ENCODE measurements around the gene GAB4.
A peak's percentile ranks its signal among the peaks of the same experiment; 100 is the strongest.
"Not testable (repeated sequence)": the region's sequence is repeated elsewhere in the genome, so short reads cannot be mapped to it uniquely, and the experiment has no call there.

The GAB4 gene

GRCh38 chr22:16959345-16959930 is 48.6 kb downstream of the GAB4 start:
- DNase-seq (ENCODE audit: low read depth in 2 of 2) = no peak

- no peak for DNase-seq (ENCODE audit: low read depth in 2 of 2)
These were observed 49.5 kb downstream of the GAB4 start for GRCh38 chr22:16958475-16958874.

GRCh38 chr22:16957781-16958180 is 50.2 kb downstream of the GAB4 start:
- DNase-seq (ENCODE audit: low read depth in 2 of 2) = no peak

- no peak for DNase-seq (ENCODE audit: low read depth in 2 of 2)
These were observed 51.7 kb downstream of the GAB4 start for GRCh38 chr22:16956290-16956689.

GRCh38 chr22:16955678-16956210 is 52.3 kb downstream of the GAB4 start:
- no peak for DNase-seq (ENCODE audit: low read depth in 2 of 2)

- DNase-seq (ENCODE audit: low read depth in 2 of 2) = no peak
These were observed 52.9 kb downstream of the GAB4 start for GRCh38 chr22:16955081-16955480.

- DNase-seq (ENCODE audit: low read depth in 2 of 2) = no peak
These were observed 54.0 kb downstream of the GAB4 start for GRCh38 chr22:16954060-16954403.

GRCh38 chr22:16953206-16954059 is 54.6 kb downstream of the GAB4 start:
- DNase-seq (ENCODE audit: low read depth in 2 of 2) = no peak

- DNase-seq (ENCODE audit: low read depth in 2 of 2) = no peak
These were observed 58.5 kb downstream of the GAB4 start for GRCh38 chr22:16949561-16949960.

- DNase-seq (ENCODE audit: low read depth in 2 of 2) = no peak
These were observed 70.2 kb downstream of the GAB4 start for GRCh38 chr22:16937811-16938210.

GRCh38 chr22:16937209-16937608 is 70.8 kb downstream of the GAB4 start:
- DNase-seq (ENCODE audit: low read depth in 2 of 2) = not testable (repeated sequence)

GRCh38 chr22:16936625-16937024 is 71.4 kb downstream of the GAB4 start:
- no peak for DNase-seq (ENCODE audit: low read depth in 2 of 2)

GRCh38 chr22:16935209-16935608 is 72.8 kb downstream of the GAB4 start:
- DNase-seq (ENCODE audit: low read depth in 2 of 2) = no peak

- DNase-seq (ENCODE audit: low read depth in 2 of 2) = no peak
These were observed 74.4 kb downstream of the GAB4 start for GRCh38 chr22:16933291-16934282.

GRCh38 chr22:16932577-16932976 is 75.4 kb downstream of the GAB4 start:
- no peak for DNase-seq (ENCODE audit: low read depth in 2 of 2)

- DNase-seq (ENCODE audit: low read depth in 2 of 2) = no peak
These were observed 82.5 kb downstream of the GAB4 start for GRCh38 chr22:16925407-16925966.

- no peak for DNase-seq (ENCODE audit: low read depth in 2 of 2)
These were observed 85.3 kb downstream of the GAB4 start for GRCh38 chr22:16922706-16923105.

GRCh38 chr22:16922076-16922475 is 85.9 kb downstream of the GAB4 start:
- no peak for DNase-seq (ENCODE audit: low read depth in 2 of 2)

GRCh38 chr22:16917144-16918003 is 90.6 kb downstream of the GAB4 start:
- peak; percentile 24 to 54 for DNase-seq (ENCODE audit: low read depth in 2 of 2)

GRCh38 chr22:16915701-16916100 is 92.3 kb downstream of the GAB4 start:
- no peak for DNase-seq (ENCODE audit: low read depth in 2 of 2)

GRCh38 chr22:16914911-16915310 is 93.1 kb downstream of the GAB4 start:
- DNase-seq (ENCODE audit: low read depth in 2 of 2) = not testable (repeated sequence)

Measured in stimulated activated CD4-positive, alpha-beta T cell treated with anti-CD3 and anti-CD28 coated beads, Interleukin-1b, Interleukin-23, amount 100 ng/mL, for 4 hours (primary cell).